ENCODE data around the gene RAC3. TPM values are rescaled to one million over a fixed set of nuclear protein-coding genes. Genes with fewer than 3 reads are reported as not detected.
A peak's percentile ranks its signal among the peaks of the same experiment; 100 is the strongest.

RAC3 gene
- polyA plus RNA-seq, 2 of the 4 experiments (the other 2 are of a cell fraction), result 9.9 to 21.0 TPM

- TF ChIP-seq, protein P1, sequence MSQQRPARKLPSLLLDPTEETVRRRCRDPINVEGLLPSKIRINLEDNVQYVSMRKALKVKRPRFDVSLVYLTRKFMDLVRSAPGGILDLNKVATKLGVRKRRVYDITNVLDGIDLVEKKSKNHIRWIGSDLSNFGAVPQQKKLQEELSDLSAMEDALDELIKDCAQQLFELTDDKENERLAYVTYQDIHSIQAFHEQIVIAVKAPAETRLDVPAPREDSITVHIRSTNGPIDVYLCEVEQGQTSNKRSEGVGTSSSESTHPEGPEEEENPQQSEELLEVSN (IDR thresholded peaks at IDR 0.05; ENCODE audit: borderline replicate concordance, low read depth), result peak; percentile 74; the same call in 1 of the 2 replicates
- TF ChIP-seq ZFP36 (IDR thresholded peaks at IDR 0.05; ENCODE audit: borderline replicate concordance, partially characterized antibody) (no peak), BHLHE40 (IDR thresholded peaks at IDR 0.05; ENCODE audit: low read depth, low read length) (no peak), FOSL2 (IDR thresholded peaks at IDR 0.05) (no peak), FOSL2 (CRISPR knock-in tag; IDR thresholded peaks at IDR 0.05) (peak; percentile 3; the same call in 1 of the 2 replicates), JUN (IDR thresholded peaks at IDR 0.05) (peak in 1 of 2 experiments; percentile 59; a peak in 2 of 5 replicates), RFX5 (IDR thresholded peaks at IDR 0.05) (no peak), PHF8 (IDR thresholded peaks at IDR 0.05; ENCODE audit: borderline replicate concordance, low read depth) (no peak), HOXB5 (CRISPR knock-in tag; IDR thresholded peaks at IDR 0.05) (no peak), FOXS1 (CRISPR knock-in tag; IDR thresholded peaks at IDR 0.05) (no peak), HEYL (CRISPR knock-in tag; IDR thresholded peaks at IDR 0.05) (no peak), HOXB13 (CRISPR knock-in tag; IDR thresholded peaks at IDR 0.05; ENCODE audit: low read depth) (no peak), TFCP2L1 (CRISPR knock-in tag; IDR thresholded peaks at IDR 0.05) (no peak), RCOR1 (IDR thresholded peaks at IDR 0.05; ENCODE audit: low read depth, low read length) (no peak), KDM5A (IDR thresholded peaks at IDR 0.05) (no peak), REST (IDR thresholded peaks at IDR 0.05) (no peak), MYC (IDR thresholded peaks at IDR 0.05; ENCODE audit: borderline replicate concordance, low read length) (peak; percentile 21; the same call in 1 of the 2 replicates), MAZ (IDR thresholded peaks at IDR 0.05; ENCODE audit: borderline replicate concordance, low read depth, low read length) (no peak), HDAC2 (IDR thresholded peaks at IDR 0.05) (no peak), EP300 (IDR thresholded peaks at IDR 0.05) (no peak), SMC3 (IDR thresholded peaks at IDR 0.05) (peak; percentile 65), GATA3 (IDR thresholded peaks at IDR 0.05; ENCODE audit: borderline replicate concordance) (no peak), FOSB (CRISPR knock-in tag; IDR thresholded peaks at IDR 0.05) (no peak), NPAS2 (CRISPR knock-in tag; IDR thresholded peaks at IDR 0.05; ENCODE audit: borderline replicate concordance) (no peak), POLR2A (IDR thresholded peaks at IDR 0.05; ENCODE audit: low read length) (peak; percentile 31; the same call in 1 of the 2 replicates), ZC3H11A (IDR thresholded peaks at IDR 0.05) (no peak), JUNB (IDR thresholded peaks at IDR 0.05) (no peak), ATOH8 (CRISPR knock-in tag; IDR thresholded peaks at IDR 0.05; ENCODE audit: low read depth) (no peak), CHD4 (IDR thresholded peaks at IDR 0.05; ENCODE audit: borderline replicate concordance) (no peak), CBX8 (IDR thresholded peaks at IDR 0.05) (no peak)
- TF ChIP-seq, protein P2, sequence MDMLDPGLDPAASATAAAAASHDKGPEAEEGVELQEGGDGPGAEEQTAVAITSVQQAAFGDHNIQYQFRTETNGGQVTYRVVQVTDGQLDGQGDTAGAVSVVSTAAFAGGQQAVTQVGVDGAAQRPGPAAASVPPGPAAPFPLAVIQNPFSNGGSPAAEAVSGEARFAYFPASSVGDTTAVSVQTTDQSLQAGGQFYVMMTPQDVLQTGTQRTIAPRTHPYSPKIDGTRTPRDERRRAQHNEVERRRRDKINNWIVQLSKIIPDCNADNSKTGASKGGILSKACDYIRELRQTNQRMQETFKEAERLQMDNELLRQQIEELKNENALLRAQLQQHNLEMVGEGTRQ (IDR thresholded peaks at IDR 0.05), result no peak
- TF ChIP-seq, protein P3, sequence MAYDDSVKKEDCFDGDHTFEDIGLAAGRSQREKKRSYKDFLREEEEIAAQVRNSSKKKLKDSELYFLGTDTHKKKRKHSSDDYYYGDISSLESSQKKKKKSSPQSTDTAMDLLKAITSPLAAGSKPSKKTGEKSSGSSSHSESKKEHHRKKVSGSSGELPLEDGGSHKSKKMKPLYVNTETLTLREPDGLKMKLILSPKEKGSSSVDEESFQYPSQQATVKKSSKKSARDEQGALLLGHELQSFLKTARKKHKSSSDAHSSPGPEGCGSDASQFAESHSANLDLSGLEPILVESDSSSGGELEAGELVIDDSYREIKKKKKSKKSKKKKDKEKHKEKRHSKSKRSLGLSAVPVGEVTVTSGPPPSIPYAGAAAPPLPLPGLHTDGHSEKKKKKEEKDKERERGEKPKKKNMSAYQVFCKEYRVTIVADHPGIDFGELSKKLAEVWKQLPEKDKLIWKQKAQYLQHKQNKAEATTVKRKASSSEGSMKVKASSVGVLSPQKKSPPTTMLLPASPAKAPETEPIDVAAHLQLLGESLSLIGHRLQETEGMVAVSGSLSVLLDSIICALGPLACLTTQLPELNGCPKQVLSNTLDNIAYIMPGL (CRISPR knock-in tag; IDR thresholded peaks at IDR 0.05; ENCODE audit: borderline replicate concordance), result no peak
- TF ChIP-seq, protein P4, sequence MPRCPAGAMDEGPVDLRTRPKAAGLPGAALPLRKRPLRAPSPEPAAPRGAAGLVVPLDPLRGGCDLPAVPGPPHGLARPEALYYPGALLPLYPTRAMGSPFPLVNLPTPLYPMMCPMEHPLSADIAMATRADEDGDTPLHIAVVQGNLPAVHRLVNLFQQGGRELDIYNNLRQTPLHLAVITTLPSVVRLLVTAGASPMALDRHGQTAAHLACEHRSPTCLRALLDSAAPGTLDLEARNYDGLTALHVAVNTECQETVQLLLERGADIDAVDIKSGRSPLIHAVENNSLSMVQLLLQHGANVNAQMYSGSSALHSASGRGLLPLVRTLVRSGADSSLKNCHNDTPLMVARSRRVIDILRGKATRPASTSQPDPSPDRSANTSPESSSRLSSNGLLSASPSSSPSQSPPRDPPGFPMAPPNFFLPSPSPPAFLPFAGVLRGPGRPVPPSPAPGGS (IDR thresholded peaks at IDR 0.05), result 0 out of 3 replicates have a peak, but pooled peaks have one; percentile 41
Observed at GRCh38 chr17:82030470-82031302, 792 bp upstream of the RAC3 start (continued).

Data from A549 (cell line).